Brain pericyte (primary cell): Measurements from ENCODE around the gene MAPKBP1.

Experiments used
- DNase-seq: peaks from one replicate; pipeline ENCODE4 v3.0.0-alpha.2; 2012; ENCODE audit warnings: low read depth, low spot score

Gene MAPKBP1

DNA sequence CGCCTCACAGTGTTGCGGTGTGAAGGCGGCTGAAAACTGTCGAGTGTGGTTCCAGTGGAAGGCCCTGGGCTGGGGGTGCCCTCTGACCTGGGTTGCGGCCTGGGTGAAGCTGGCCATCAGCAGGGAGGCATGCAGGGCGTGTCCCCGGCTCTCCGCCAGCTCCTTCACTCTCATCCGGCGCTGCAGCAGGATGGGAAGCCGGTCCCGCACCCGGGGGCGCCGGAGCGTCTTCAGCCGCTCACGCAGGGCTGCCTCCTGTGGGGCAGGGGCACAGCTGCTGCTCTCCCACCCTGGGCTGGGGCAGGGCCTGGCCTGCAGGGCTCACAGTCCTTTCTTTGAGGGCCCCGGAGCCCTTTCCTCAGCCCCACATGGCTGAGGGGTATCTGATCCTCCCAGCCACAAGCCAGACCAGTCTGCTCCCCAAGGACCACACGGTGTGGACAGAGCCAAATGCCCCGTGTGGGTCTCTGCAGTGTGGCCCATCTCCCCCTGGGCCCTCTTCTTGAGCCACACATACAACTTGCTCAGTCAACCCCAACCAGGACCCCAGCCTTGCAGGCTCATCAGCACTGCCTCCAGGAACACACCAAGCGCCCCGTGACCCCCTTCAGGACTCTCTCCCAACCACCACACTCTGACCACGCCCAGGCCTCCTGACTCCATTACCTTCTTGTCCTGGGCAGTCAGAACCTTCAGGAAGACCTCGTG is 92.7 kb downstream of the MAPKBP1 start:
- DNase-seq: no peak

DNA sequence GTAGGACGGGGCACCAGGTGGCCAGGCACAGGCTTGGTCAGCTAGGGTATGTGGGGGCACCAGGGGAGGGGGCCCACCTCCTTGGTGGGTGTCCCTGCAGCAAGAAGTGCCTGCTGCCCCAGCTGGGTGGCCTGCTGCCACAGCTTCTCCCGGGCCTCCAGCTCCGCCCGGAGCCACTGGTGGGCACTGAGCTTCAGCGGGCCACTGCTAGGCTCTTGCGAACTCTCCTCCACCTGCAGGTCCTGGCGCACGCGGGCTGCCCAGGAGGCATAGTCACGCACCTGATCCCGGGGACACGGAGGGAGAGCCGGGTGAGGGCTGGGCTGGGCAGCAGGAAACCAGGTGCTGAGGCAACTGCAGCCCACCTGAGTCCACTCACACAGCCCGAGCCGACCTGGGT is 94.0 kb downstream of the MAPKBP1 start:
- DNase-seq: no peak

DNA sequence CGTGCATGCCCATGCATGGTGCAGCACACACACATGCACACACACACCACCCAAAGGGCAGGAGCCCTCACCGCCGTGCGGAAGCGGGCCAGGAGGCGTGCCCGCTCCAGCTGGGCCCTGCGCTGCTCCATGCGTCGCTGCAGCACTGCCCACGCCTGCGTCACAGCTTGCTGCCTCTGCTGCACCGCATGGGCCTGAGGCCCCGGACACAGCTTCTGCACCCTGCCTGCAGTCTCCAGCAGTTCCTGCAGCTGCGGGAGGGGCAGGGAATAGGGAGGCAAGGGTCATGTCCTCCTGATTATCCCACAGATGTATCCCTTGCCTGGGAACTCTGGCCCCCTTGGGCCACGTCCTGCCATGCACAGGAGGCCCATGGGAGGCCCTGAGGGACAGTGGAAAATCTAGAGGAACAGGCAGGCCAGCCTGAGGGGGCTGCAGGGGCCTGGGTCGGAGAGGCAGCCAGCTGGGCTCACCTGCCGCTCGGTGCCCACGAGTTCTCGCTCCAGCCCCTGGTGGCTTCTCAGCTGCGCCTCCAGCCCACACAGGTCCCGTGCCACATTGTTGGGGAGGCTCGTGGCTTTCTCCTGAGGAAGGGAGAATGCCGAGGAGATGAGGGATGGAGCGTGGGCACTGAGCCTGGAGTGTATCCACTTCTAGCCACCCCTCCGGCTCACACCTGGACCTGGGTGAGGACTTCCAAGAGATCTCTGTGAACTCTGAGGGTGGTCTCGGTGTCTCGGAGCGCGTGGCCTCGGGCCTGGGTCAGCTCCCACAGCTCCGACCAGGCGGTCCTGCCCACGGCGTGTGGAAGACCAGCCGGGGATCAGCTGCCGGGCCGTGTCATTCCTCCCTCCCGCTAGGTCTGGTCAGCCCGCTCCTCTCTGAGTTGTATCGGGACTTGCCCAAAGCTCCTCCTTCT is 95.7 kb downstream of the MAPKBP1 start:
- peak; percentile 56 for DNase-seq

DNA sequence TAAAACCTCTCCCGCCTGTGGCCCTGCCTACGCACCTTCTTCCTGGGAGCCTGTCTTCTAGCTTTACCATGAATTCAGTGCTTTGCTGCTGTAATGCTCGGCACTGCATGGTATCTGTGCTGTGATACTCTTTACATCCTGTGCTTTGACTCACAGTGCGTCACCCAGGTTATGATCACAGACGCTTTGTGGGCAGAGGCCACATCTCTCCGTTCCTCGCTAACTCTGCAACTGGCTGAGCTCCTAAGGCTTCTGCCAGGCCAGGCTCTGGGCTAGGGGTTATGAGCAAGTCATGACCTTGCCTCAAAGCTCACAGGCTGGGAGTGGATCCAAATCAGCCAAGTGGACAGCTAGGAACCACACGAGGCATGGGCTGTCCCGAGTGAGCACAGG is 96.4 kb downstream of the MAPKBP1 start:
- peak; percentile 67 for DNase-seq

DNA sequence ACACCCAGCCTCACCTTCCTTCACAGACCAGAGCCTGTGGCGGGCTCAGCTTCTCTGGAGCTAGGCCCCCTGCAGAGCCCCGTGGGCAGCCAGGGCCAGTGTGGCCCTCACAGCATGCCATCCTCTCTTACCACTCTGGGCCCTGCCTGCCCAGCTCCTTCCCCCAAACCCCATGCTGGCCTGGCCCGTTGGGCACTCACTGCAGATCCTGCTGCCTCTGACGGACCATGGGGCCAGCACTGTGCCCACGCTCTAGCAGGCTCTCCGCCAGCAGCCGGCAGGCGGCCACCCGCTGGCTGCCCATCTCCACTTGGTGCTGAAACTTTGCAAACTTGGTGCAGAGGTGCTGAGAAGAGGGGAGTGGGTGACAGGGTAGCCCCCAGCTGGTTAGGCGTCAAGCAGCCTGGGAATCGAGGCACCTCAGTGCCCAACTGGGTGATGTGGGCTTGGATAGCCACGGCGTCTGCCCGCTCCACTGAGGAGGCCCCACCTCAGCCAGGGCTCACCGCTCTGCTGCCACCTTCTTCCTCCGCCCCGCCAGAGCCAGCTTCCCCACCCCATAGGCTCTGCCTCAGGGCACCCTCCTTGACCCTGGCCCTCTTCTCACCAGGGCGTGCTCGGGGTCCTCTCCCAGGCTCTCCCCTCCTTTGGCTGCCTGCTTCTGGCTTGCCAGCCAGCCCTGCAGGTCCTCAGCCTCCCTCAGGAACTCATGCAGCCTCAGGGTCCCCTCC is 97.1 kb downstream of the MAPKBP1 start:
- no peak for DNase-seq

DNA sequence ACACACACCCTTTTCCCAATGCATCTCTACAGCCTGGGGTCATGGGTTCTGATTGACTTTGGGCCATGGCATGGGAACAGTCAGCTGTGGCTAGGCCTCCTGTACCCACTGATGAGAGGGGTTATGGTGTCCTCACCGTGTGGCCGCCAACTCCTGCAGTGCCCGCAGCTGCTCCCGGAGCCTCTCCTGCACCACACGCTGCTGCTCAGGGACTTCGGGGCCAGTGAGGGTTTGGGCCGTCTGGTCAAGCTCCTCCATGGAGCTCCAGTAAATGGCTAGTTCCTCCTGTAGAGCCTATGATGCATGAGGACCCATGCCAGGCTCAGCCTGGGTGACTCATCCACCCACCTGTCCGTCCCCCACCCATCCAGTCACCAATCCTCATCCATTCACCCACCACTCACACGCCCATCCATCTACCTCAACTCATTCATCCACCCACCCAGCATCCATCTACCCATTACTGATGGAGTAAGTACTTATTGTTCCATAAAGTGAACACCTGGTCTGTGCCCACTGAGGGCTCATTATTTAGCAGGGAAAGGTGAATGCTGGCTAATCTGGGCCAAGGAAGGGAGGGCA is 98.0 kb downstream of the MAPKBP1 start:
- no peak for DNase-seq

DNA sequence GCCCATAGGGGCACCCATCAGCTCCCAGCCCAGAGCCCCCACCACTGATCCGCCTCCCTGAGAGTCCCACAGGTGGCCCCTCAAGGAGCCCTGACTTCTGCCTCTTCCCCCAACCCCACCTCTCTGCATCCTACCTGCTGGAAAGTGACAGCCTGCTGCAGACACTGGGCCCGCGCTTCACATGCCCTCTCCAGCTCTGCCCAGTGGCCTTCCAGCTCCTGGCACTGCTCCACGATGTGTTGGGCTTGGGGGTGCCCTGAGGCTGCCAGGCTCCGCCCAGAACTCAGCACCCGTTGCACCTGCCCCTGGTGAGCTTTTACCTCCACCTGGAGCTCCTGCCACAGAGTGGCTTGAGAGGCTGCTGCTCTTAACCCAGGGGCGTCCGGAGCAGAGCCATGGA is 99.4 kb downstream of the MAPKBP1 start:
- DNase-seq: no peak

DNA sequence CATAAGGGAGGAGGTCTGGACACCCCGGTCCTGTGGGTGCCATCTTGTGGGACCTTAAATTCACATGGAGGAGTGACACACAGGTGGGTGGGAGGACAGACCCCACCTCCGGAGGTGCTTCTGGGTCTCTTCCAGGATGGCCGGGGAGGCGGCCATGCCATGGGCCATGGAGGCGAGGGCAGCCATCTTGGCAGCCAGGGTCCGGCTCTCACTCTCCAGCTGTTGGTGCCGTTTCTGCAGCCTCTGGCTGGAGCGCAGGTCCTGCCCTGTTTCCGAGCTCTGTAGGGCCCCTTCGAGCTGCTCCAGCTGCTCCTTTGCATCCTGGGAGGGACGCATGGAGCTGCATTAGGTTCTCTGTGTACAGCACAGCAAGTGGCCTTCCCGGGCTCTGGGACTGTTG is 100.5 kb downstream of the MAPKBP1 start:
- DNase-seq: no peak

DNA sequence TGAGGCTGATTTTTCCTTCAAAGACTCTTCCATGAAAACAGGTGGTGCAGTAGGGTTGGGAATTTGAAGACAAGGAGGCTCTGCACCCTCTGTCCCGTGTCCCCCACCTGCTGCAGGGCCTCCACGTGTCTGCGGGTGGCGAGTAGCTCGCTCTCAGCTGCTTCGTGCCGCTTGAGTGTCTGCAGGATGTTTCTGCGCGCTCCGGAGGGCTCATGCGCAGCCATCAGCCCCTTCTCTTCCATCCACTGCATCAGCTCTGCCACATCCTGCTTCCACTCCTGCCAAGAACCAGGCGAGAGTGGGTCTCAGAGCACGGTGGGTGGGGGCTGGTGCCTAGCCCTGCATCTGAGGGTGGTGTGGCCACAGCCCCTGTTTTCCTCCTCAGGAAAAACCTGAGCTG is 101.7 kb downstream of the MAPKBP1 start:
- DNase-seq: no peak

DNA sequence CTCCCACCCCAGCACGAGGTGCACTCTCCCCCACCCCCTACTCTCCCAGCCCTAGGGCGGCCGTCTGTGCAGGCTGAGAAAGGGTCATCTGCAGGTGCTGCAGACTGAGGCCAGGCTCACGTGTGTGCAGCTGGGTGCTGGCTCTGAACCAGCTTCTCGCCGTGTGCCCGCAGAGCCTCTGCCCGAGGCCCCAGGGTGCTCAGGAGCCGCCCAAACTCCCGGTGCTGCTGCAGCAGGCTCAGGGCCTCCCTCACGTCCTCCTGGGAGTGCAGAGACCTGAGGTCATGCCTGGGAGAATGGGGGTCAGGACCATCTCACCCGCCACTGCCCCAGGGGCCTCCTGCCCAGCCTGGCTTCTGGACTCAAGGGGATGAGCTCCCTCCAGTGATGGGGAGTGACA is 102.4 kb downstream of the MAPKBP1 start:
- DNase-seq: no peak
